HCT116 (cell line): ENCODE results near the gene TNRC6C. TPM values are rescaled to one million over a fixed set of nuclear protein-coding genes. Genes with fewer than 3 reads are reported as not detected.

Source experiments
- ATAC-seq: fragments of 200-7000 bp; cut with Tn5 transposase; 2 replicates; pipeline ENCODE4 v1.9.1; 2020; ENCODE audit warnings: mild to moderate bottlenecking, moderate library complexity
- BruUV-seq: library from RNA; stranded (reverse); fragments of 400-500 nt; replicated peaks from 2 replicates; lab custom pipeline; 2021; lab: Mats Ljungman, UMichigan
- CTCF ChIA-PET: fragments of 300-600 bp; sonication (Branson Sonifier 250); formaldehyde crosslinking; loops from one replicate; lab custom pipeline; 2021; ENCODE audit warnings: antibody characterized with exemption; lab: Charles Lee
- POLR2A ChIA-PET: fragments of 300-600, 350-600 bp; sonication (Branson Sonifier 250); formaldehyde crosslinking; loops from one replicate; lab custom pipeline; 2021; ENCODE audit warnings: antibody characterized with exemption; lab: Charles Lee
- RAD21 ChIA-PET, 2 experiments: fragments of 300-600 bp; sonication (Branson Sonifier 250); formaldehyde crosslinking; loops; one replicate each; lab custom pipeline; 2023; ENCODE audit warnings: low total read pairs in 2 of 2; ENCODE audit not compliant: uncharacterized antibody in 2 of 2, unreplicated experiment in 2 of 2, low non-redundant PET in 1 of 2; lab: Charles Lee
- DNase-seq: peaks from one replicate; pipeline ENCODE4 v3.0.0-alpha.2; 2010; ENCODE audit warnings: low read depth, low spot score
- H2AFZ ChIP-seq: fragments of 200-600 bp; shearing (Covaris generic), sonication (generic); 2 replicates; pipeline ENCODE4 v1.6.1; 2017; ENCODE audit warnings: low read depth, mixed run types, mixed read lengths, antibody characterized with exemption, low read length; ENCODE audit not compliant: poor library complexity, severe bottlenecking
- H3K27ac ChIP-seq: 2 replicates; pipeline ENCODE4 v1.5.1; 2012; ENCODE audit warnings: low read depth, low read length
- H3K27me3 ChIP-seq: fragments of 200-600 bp; sonication (generic); 2 replicates; pipeline ENCODE4 v1.6.1; 2016; ENCODE audit warnings: mixed run types, low read length, mixed read lengths; ENCODE audit not compliant: insufficient read depth
- H3K36me3 ChIP-seq, 2 experiments: fragments of 200-500 bp in 1 of 2; fragments of 200-600 bp in 1 of 2; sonication (Bioruptor generic) in 1 of 2; sonication (generic) in 1 of 2; 2 replicates each; pipeline versions ENCODE4 v1.5.1 to v1.6.1; 2014 to 2016; ENCODE audit warnings: low read length in 2 of 2, inconsistent platforms in 1 of 2, mixed read lengths in 1 of 2, mixed run types in 1 of 2; ENCODE audit not compliant: insufficient read depth in 2 of 2, control insufficient read depth in 1 of 2
- H3K4me1 ChIP-seq, 2 experiments: fragments of 200-600 bp in 1 of 2; sonication (generic) in 1 of 2; 2 replicates each; pipeline versions ENCODE4 v1.5.1 to v1.6.1; 2012 to 2017; ENCODE audit warnings: low read length in 2 of 2, inconsistent platforms in 1 of 2, mild to moderate bottlenecking in 1 of 2, mixed read lengths in 1 of 2, mixed run types in 1 of 2, moderate library complexity in 1 of 2; ENCODE audit not compliant: insufficient read depth in 2 of 2, control insufficient read depth in 1 of 2
- H3K4me2 ChIP-seq: fragments of 200-600 bp; sonication (generic); 2 replicates; pipeline ENCODE4 v1.6.1; 2017; ENCODE audit warnings: mixed run types, low read length, mixed read lengths
- H3K4me3 ChIP-seq, 2 experiments: fragments of 200-600 bp in 1 of 2; sonication (generic) in 1 of 2; replicated peaks in 1 of 2; 2 replicates each; pipeline ENCODE4 v1.5.1; 2011 to 2016; ENCODE audit warnings: low read length in 2 of 2, control low read depth in 1 of 2, low read depth in 1 of 2, mild to moderate bottlenecking in 1 of 2, mixed read lengths in 1 of 2, mixed run types in 1 of 2
- H3K79me2 ChIP-seq: fragments of 200-600 bp; sonication (generic); 2 replicates; pipeline ENCODE4 v1.6.1; 2017; ENCODE audit warnings: mild to moderate bottlenecking, mixed run types, low read length, moderate library complexity, mixed read lengths; ENCODE audit not compliant: insufficient read depth
- H3K9ac ChIP-seq: fragments of 200-600 bp; sonication (generic); 2 replicates; pipeline ENCODE4 v1.6.1; 2016; ENCODE audit warnings: low read length, mixed read lengths
- H3K9me2 ChIP-seq: fragments of 200-600 bp; sonication (generic), shearing (Covaris generic); 2 replicates; pipeline ENCODE4 v1.6.1; 2017; ENCODE audit warnings: mixed run types, mild to moderate bottlenecking, moderate library complexity; ENCODE audit not compliant: insufficient read depth
- H3K9me3 ChIP-seq, 2 experiments: fragments of 200-500 bp in 1 of 2; fragments of 200-600 bp in 1 of 2; sonication (Bioruptor generic) in 1 of 2; sonication (generic) in 1 of 2; 2 replicates each; pipeline ENCODE4 v1.6.1; 2014 to 2017; ENCODE audit warnings: low read length in 2 of 2, mixed read lengths in 2 of 2, inconsistent platforms in 1 of 2, low read depth in 1 of 2, mild to moderate bottlenecking in 1 of 2, mixed run types in 1 of 2, moderate library complexity in 1 of 2; ENCODE audit not compliant: control insufficient read depth in 1 of 2, insufficient read depth in 1 of 2
- H4K20me1 ChIP-seq: fragments of 200-600 bp; sonication (generic), shearing (Covaris generic); 2 replicates; pipeline ENCODE4 v1.6.1; 2017; ENCODE audit warnings: mixed run types, mild to moderate bottlenecking, moderate library complexity; ENCODE audit not compliant: insufficient read depth
- CBX3 ChIP-seq: IDR thresholded peaks from 2 replicates; pipeline ENCODE4 v1.6.1; 2012; ENCODE audit warnings: low read depth
- CEBPB ChIP-seq: IDR thresholded peaks from 2 replicates; pipeline ENCODE4 v1.6.1; 2012; ENCODE audit warnings: low read depth
- ELF1 ChIP-seq: IDR thresholded peaks from 2 replicates; pipeline ENCODE4 v1.6.1; 2012; ENCODE audit warnings: low read depth, borderline replicate concordance
- EZH2 ChIP-seq: fragments of 200-600 bp; sonication (generic); IDR thresholded peaks from 2 replicates; pipeline ENCODE4 v1.6.1; 2017; ENCODE audit warnings: antibody characterized with exemption, mixed run types
- FOSL1 ChIP-seq: IDR thresholded peaks from 2 replicates; pipeline ENCODE4 v1.6.1; 2012; ENCODE audit warnings: low read depth
- RAD21 ChIP-seq: IDR thresholded peaks from 2 replicates; pipeline ENCODE4 v1.6.1; 2012; ENCODE audit warnings: low read depth, mild to moderate bottlenecking
- REST ChIP-seq: IDR thresholded peaks from 2 replicates; pipeline ENCODE4 v1.6.1; 2012; ENCODE audit warnings: low read depth
- YY1 ChIP-seq: IDR thresholded peaks from 2 replicates; pipeline ENCODE4 v1.6.1; 2011; ENCODE audit warnings: low read length, low read depth, moderate library complexity, mild to moderate bottlenecking; ENCODE audit not compliant: insufficient replicate concordance; ENCODE audit errors: extremely low read depth
- ZBTB33 ChIP-seq: IDR thresholded peaks from 2 replicates; pipeline ENCODE4 v1.6.1; 2011; ENCODE audit warnings: mild to moderate bottlenecking, low read length, moderate library complexity; ENCODE audit not compliant: insufficient replicate concordance; ENCODE audit errors: extremely low read depth
- intact Hi-C: fragments of 100-400 bp; cut with micrococcal nuclease; formaldehyde crosslinking; loops from 2 replicates; pipeline ENCODE4 v1.10.0; 2022
- total RNA-seq: library from RNA; stranded (reverse); gene quantifications from one replicate; pipeline ENCODE4 v1.2.1, GENCODE V29; 2021; ENCODE audit not compliant: unreplicated experiment

Gene TNRC6C
- total RNA-seq, 1 experiment from 2014 or later: 23.4 TPM

GRCh38 chr17:78101112-78101511 is 142.6 kb downstream of the TNRC6C start:
- Histone ChIP-seq H3K4me1 (no peaks in the 10 kb centered on the region), H3K4me2 (no peak overlapping the region), H3K9ac (no peak overlapping the region), H3K27ac (no peak overlapping the region), H3K9me2 (no peaks in the 10 kb centered on the region), H3K27me3 (no peaks in the 10 kb centered on the region), H4K20me1 (no peaks in the 10 kb centered on the region), H3K9me3 (no peaks in the 10 kb centered on the region; a peak in 1 of 4 replicates), H3K36me3 (peaks cover 10 to 15% of the 10 kb centered on the region in 2 experiments; a peak in 3 of 4 replicates), H2AFZ (no peak overlapping the region), H3K4me3 (no peak overlapping the region), H3K79me2 (no peaks in the 10 kb centered on the region)
- BruUV-seq: no TSS peak
- no peak for DNase-seq
- ChIA-PET RAD21 (no interaction called here), POLR2A (no interaction called here), CTCF (no interaction called here)
- TF ChIP-seq CEBPB (no peak), YY1 (no peak), ELF1 (no peak), CBX3 (no peak), EZH2 (no peak), ZBTB33 (no peak), REST (no peak), FOSL1 (no peak), RAD21 (no peak)
- intact Hi-C loops: no loop called here
- no peak for ATAC-seq
